DND-41 (cell line): Measurements from ENCODE around the gene IKBKE.

Experiments
- EZH2 ChIP-seq: IDR thresholded peaks from 3 replicates; pipeline ENCODE4 v1.6.1; 2012; ENCODE audit warnings: borderline replicate concordance, low read depth, mild to moderate bottlenecking, moderate library complexity, low read length, inconsistent platforms; ENCODE audit not compliant: severe bottlenecking
- TF ChIP-seq, protein P1 (sequence below): IDR thresholded peaks from 2 replicates; pipeline ENCODE4 v1.5.1; 2012; ENCODE audit warnings: borderline replicate concordance, low read length, moderate library complexity, mild to moderate bottlenecking; ENCODE audit not compliant: poor library complexity, severe bottlenecking; ENCODE audit errors: extremely low read depth

GRCh38 chr1:206502812-206503211 is 32.5 kb downstream of the IKBKE start:
- TF ChIP-seq, protein P1, sequence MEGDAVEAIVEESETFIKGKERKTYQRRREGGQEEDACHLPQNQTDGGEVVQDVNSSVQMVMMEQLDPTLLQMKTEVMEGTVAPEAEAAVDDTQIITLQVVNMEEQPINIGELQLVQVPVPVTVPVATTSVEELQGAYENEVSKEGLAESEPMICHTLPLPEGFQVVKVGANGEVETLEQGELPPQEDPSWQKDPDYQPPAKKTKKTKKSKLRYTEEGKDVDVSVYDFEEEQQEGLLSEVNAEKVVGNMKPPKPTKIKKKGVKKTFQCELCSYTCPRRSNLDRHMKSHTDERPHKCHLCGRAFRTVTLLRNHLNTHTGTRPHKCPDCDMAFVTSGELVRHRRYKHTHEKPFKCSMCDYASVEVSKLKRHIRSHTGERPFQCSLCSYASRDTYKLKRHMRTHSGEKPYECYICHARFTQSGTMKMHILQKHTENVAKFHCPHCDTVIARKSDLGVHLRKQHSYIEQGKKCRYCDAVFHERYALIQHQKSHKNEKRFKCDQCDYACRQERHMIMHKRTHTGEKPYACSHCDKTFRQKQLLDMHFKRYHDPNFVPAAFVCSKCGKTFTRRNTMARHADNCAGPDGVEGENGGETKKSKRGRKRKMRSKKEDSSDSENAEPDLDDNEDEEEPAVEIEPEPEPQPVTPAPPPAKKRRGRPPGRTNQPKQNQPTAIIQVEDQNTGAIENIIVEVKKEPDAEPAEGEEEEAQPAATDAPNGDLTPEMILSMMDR = no peak
- TF ChIP-seq EZH2 = no peak
